ENCODE results near the gene PRORP. TPM values are rescaled to one million over a fixed set of nuclear protein-coding genes. Genes with fewer than 3 reads are reported as not detected.

PRORP gene
- total RNA-seq, 1 donor from 2014 or later = 50.3 TPM

- H3K9ac ChIP-seq = no peak overlapping the region
- H3K27me3 ChIP-seq = no peaks in the 10 kb centered on the region
- no peak overlapping the region for H3K4me2 ChIP-seq
- no peaks in the 10 kb centered on the region for H3K9me3 Mint-ChIP-seq
- no peaks in the 10 kb centered on the region for H3K9me3 ChIP-seq (ENCODE audit: low read depth)
- peaks cover 14% of the 10 kb centered on the region for H3K4me1 ChIP-seq
- H3K36me3 Mint-ChIP-seq = peaks cover 22% of the 10 kb centered on the region
- H4K20me1 ChIP-seq (ENCODE audit: low read depth) = no peaks in the 10 kb centered on the region
- no peak overlapping the region for H3K27ac ChIP-seq
- H3F3A ChIP-seq (ENCODE audit: low read depth) = peaks cover 11% of the 10 kb centered on the region
- TF ChIP-seq EZH2phosphoT487 (IDR thresholded peaks at IDR 0.05) (no peak), CTCF (IDR thresholded peaks at IDR 0.05) (no peak), EZH2 (IDR thresholded peaks at IDR 0.05) (no peak)
- H3K4me1 Mint-ChIP-seq = peaks cover 13% of the 10 kb centered on the region
- no peak overlapping the region for H3K4me3 Mint-ChIP-seq
- no peaks in the 10 kb centered on the region for H3K27me3 Mint-ChIP-seq (ENCODE audit: insufficient read depth, low read depth)
- H3K36me3 ChIP-seq = no peaks in the 10 kb centered on the region
- DNase-seq (ENCODE audit: low spot score) = no peak
- no peak overlapping the region for H3K4me3 ChIP-seq
- H3K79me2 ChIP-seq (ENCODE audit: low read depth) = no peaks in the 10 kb centered on the region
- no peak overlapping the region for H3K27ac Mint-ChIP-seq
- no peak overlapping the region for H2AFZ ChIP-seq (replicated peaks)
These were observed 33.6 kb downstream of the PRORP start for GRCh38 chr14:35155962-35156361.

GRCh38 chr14:35158491-35158890 is 36.1 kb downstream of the PRORP start:
- DNase-seq (ENCODE audit: low spot score) = no peak
- no peak overlapping the region for H3K9ac ChIP-seq
- H3K4me3 ChIP-seq = no peak overlapping the region
- no peaks in the 10 kb centered on the region for H3K27me3 Mint-ChIP-seq (ENCODE audit: insufficient read depth, low read depth)
- peaks cover 6% of the 10 kb centered on the region for H3K36me3 Mint-ChIP-seq
- no peaks in the 10 kb centered on the region for H3K9me3 Mint-ChIP-seq
- peaks cover 11% of the 10 kb centered on the region for H3F3A ChIP-seq (ENCODE audit: low read depth)
- no peaks in the 10 kb centered on the region for H3K27me3 ChIP-seq
- H3K9me3 ChIP-seq (ENCODE audit: low read depth) = no peaks in the 10 kb centered on the region
- no peaks in the 10 kb centered on the region for H4K20me1 ChIP-seq (ENCODE audit: low read depth)
- no peaks in the 10 kb centered on the region for H3K79me2 ChIP-seq (ENCODE audit: low read depth)
- H3K4me1 ChIP-seq = peaks cover 14% of the 10 kb centered on the region
- no peak overlapping the region for H2AFZ ChIP-seq (replicated peaks)
- TF ChIP-seq EZH2 (IDR thresholded peaks at IDR 0.05) (no peak), CTCF (IDR thresholded peaks at IDR 0.05) (no peak), EZH2phosphoT487 (IDR thresholded peaks at IDR 0.05) (no peak)
- H3K36me3 ChIP-seq = no peaks in the 10 kb centered on the region
- H3K27ac Mint-ChIP-seq = no peak overlapping the region
- no peak overlapping the region for H3K4me3 Mint-ChIP-seq
- H3K4me1 Mint-ChIP-seq = peaks cover 13% of the 10 kb centered on the region
- H3K27ac ChIP-seq = peak overlapping the region; percentile 6
- H3K4me2 ChIP-seq = peak overlapping the region; percentile 23

GRCh38 chr14:35158951-35159653 is 36.8 kb downstream of the PRORP start:
- no peaks in the 10 kb centered on the region for H3K9me3 Mint-ChIP-seq
- peak; percentile 75 for DNase-seq (ENCODE audit: low spot score)
- Histone ChIP-seq H3K9me3 (ENCODE audit: low read depth) (no peaks in the 10 kb centered on the region), H3K4me3 (no peak overlapping the region), H3K27me3 (no peaks in the 10 kb centered on the region), H3K36me3 (no peaks in the 10 kb centered on the region), H2AFZ (replicated peaks) (no peak overlapping the region), H3K27ac (peak overlapping the region; percentile 6), H3K4me2 (peak overlapping the region; percentile 23), H3K9ac (no peak overlapping the region), H3F3A (ENCODE audit: low read depth) (peaks cover 11% of the 10 kb centered on the region), H3K4me1 (peaks cover 14% of the 10 kb centered on the region), H4K20me1 (ENCODE audit: low read depth) (no peaks in the 10 kb centered on the region), H3K79me2 (ENCODE audit: low read depth) (no peaks in the 10 kb centered on the region)
- H3K4me1 Mint-ChIP-seq = peaks cover 13% of the 10 kb centered on the region
- H3K36me3 Mint-ChIP-seq = peaks cover 6% of the 10 kb centered on the region
- TF ChIP-seq CTCF (IDR thresholded peaks at IDR 0.05) (no peak), EZH2phosphoT487 (IDR thresholded peaks at IDR 0.05) (no peak), EZH2 (IDR thresholded peaks at IDR 0.05) (no peak)
- peak overlapping the region; percentile 25 for H3K4me3 Mint-ChIP-seq
- H3K27me3 Mint-ChIP-seq (ENCODE audit: insufficient read depth, low read depth) = no peaks in the 10 kb centered on the region
- peak overlapping the region; percentile 3 for H3K27ac Mint-ChIP-seq

All from neural progenitor cell (in vitro differentiated cells).